H1 (cell line): ENCODE data around the gene CACUL1. TPM values are rescaled to one million over a fixed set of nuclear protein-coding genes. Genes with fewer than 3 reads are reported as not detected.

ENCODE experiments used
- CTCF ChIA-PET: fragments of 300-600 bp; sonication (Branson Sonifier 250); formaldehyde crosslinking; loops from one replicate; lab custom pipeline; 2021; ENCODE audit not compliant: partially characterized antibody; lab: Charles Lee
- POLR2A ChIA-PET: fragments of 300-600 bp; sonication (Branson Sonifier 250); formaldehyde crosslinking; loops from one replicate; lab custom pipeline; 2021; ENCODE audit warnings: inconsistent platforms; ENCODE audit not compliant: partially characterized antibody; lab: Charles Lee
- DNase-seq, 2 experiments: peaks; one replicate each; pipeline versions ENCODE4 v3.0.0 to v3.0.0-alpha.2; 2010 to 2022; ENCODE audit warnings: low spot score in 2 of 2, low read depth in 1 of 2, mixed read lengths in 1 of 2
- FAIRE-seq: peaks from 2 replicates; lab custom pipeline; 2011; peaks lifted over from hg19 to GRCh38; lab: Jason Lieb, UNC
- H2AFZ ChIP-seq: 2 replicates; pipeline ENCODE4 v1.8.1; 2012; ENCODE audit warnings: low read length, inconsistent platforms
- H2AK5ac ChIP-seq: 2 replicates; pipeline ENCODE4 v1.6.1; 2013; ENCODE audit warnings: low read depth, low read length
- H2BK120ac ChIP-seq: replicated peaks from 2 replicates; pipeline ENCODE3; 2013; ENCODE audit warnings: low read depth, low read length, inconsistent platforms
- H2BK12ac ChIP-seq: 2 replicates; pipeline ENCODE4 v1.6.1; 2013; ENCODE audit warnings: low read depth, low read length
- H2BK15ac ChIP-seq: 2 replicates; pipeline ENCODE4 v1.6.1; 2013; ENCODE audit warnings: low read length
- H2BK20ac ChIP-seq: 2 replicates; pipeline ENCODE4 v1.6.1; 2013; ENCODE audit warnings: low read length
- H2BK5ac ChIP-seq: 2 replicates; pipeline ENCODE4 v1.6.1; 2013; ENCODE audit warnings: low read depth, low read length
- H3K14ac ChIP-seq: 2 replicates; pipeline ENCODE4 v1.6.1; 2013; ENCODE audit warnings: inconsistent platforms; ENCODE audit not compliant: insufficient read length
- H3K18ac ChIP-seq: 2 replicates; pipeline ENCODE4 v1.6.1; 2013; ENCODE audit warnings: low read length; ENCODE audit errors: extremely low read depth
- H3K23ac ChIP-seq: 2 replicates; pipeline ENCODE4 v1.6.1; 2013; ENCODE audit warnings: inconsistent platforms; ENCODE audit not compliant: insufficient read length
- H3K23me2 ChIP-seq: 2 replicates; pipeline ENCODE4 v1.6.1; 2013; ENCODE audit warnings: low read depth, low read length
- H3K27ac ChIP-seq: 2 replicates; pipeline ENCODE4 v1.6.1; 2011; ENCODE audit warnings: low read depth, low read length, inconsistent platforms
- H3K27me3 ChIP-seq, 4 experiments: replicated peaks in 1 of 4; 1 replicate in 1 of 4; 2 replicates in 3 of 4; pipeline versions ENCODE4 v1.6.1 to v1.8.1; 2011 to 2013; ENCODE audit warnings: low read length in 3 of 4, mild to moderate bottlenecking in 3 of 4, inconsistent platforms in 2 of 4, mixed read lengths in 2 of 4, moderate library complexity in 1 of 4; ENCODE audit not compliant: control insufficient read depth in 3 of 4, insufficient read depth in 3 of 4; ENCODE audit errors: extremely low read depth in 1 of 4
- H3K36me3 ChIP-seq, 4 experiments: 2 replicates each; pipeline versions ENCODE4 v1.6.1 to v1.8.1; 2011 to 2013; ENCODE audit warnings: mild to moderate bottlenecking in 4 of 4, low read length in 3 of 4, moderate library complexity in 2 of 4, control low read depth in 1 of 4, inconsistent platforms in 1 of 4; ENCODE audit not compliant: insufficient read depth in 4 of 4, control insufficient read depth in 2 of 4
- H3K4ac ChIP-seq: replicated peaks from 2 replicates; pipeline ENCODE3; 2013; ENCODE audit warnings: low read length, low read depth, mixed read lengths, inconsistent platforms; ENCODE audit not compliant: insufficient read length
- H3K4me1 ChIP-seq, 4 experiments: replicated peaks in 1 of 4; 1 replicate in 1 of 4; 2 replicates in 3 of 4; pipeline versions ENCODE4 v1.6.1 to v1.8.1; 2011 to 2013; ENCODE audit warnings: low read length in 3 of 4, inconsistent platforms in 2 of 4, mixed read lengths in 1 of 4; ENCODE audit not compliant: insufficient read depth in 4 of 4, control insufficient read depth in 3 of 4
- H3K4me2 ChIP-seq, 2 experiments: 2 replicates each; pipeline versions ENCODE4 v1.6.1 to v1.8.1; 2011 to 2013; ENCODE audit warnings: low read depth in 2 of 2, low read length in 2 of 2, control low read depth in 1 of 2, inconsistent platforms in 1 of 2, mild to moderate bottlenecking in 1 of 2; ENCODE audit not compliant: insufficient read depth in 1 of 2
- H3K4me3 ChIP-seq, 4 experiments: fragments of 200-600, 300-600 bp in 1 of 4; sonication (generic), shearing (Covaris generic), sonication (Bioruptor Twin) in 1 of 4; 2 replicates each; pipeline versions ENCODE4 v1.5.1 to v1.8.1; 2011 to 2016; ENCODE audit warnings: low read length in 4 of 4, low read depth in 3 of 4, control low read depth in 2 of 4, inconsistent platforms in 2 of 4, mild to moderate bottlenecking in 2 of 4, mixed read lengths in 1 of 4, moderate library complexity in 1 of 4; ENCODE audit not compliant: insufficient read depth in 2 of 4; ENCODE audit errors: extremely low read depth in 1 of 4
- H3K56ac ChIP-seq: replicated peaks from 2 replicates; pipeline ENCODE3; 2013; ENCODE audit warnings: low read depth, mild to moderate bottlenecking, mixed read lengths, low read length, inconsistent platforms; ENCODE audit not compliant: insufficient read length
- H3K79me1 ChIP-seq: 2 replicates; pipeline ENCODE4 v1.6.1; 2013; ENCODE audit warnings: low read depth, low read length, control low read depth
- H3K79me2 ChIP-seq, 2 experiments: 2 replicates each; pipeline versions ENCODE4 v1.6.1 to v1.8.1; 2012 to 2013; ENCODE audit warnings: low read length in 2 of 2, mild to moderate bottlenecking in 2 of 2, inconsistent platforms in 1 of 2; ENCODE audit not compliant: insufficient read depth in 2 of 2, control insufficient read depth in 1 of 2
- H3K9ac ChIP-seq, 4 experiments: replicated peaks in 1 of 4; 1 replicate in 1 of 4; 2 replicates in 3 of 4; pipeline versions ENCODE4 v1.6.1 to v1.8.1; 2011 to 2013; ENCODE audit warnings: low read depth in 3 of 4, low read length in 3 of 4, control low read depth in 2 of 4, mild to moderate bottlenecking in 2 of 4, moderate library complexity in 2 of 4, inconsistent platforms in 1 of 4; ENCODE audit errors: extremely low read depth in 1 of 4
- H3K9me3 ChIP-seq, 2 experiments: 2 replicates each; pipeline versions ENCODE4 v1.6.1 to v1.8.1; 2012 to 2013; ENCODE audit warnings: mild to moderate bottlenecking in 2 of 2, moderate library complexity in 2 of 2, control low read depth in 1 of 2, inconsistent platforms in 1 of 2, low read depth in 1 of 2, low read length in 1 of 2, mixed read lengths in 1 of 2; ENCODE audit not compliant: insufficient read depth in 2 of 2
- H4K20me1 ChIP-seq, 2 experiments: replicated peaks in 1 of 2; 2 replicates each; pipeline versions ENCODE3 to v1.8.1; 2011 to 2013; ENCODE audit warnings: inconsistent platforms in 2 of 2, low read length in 2 of 2, mild to moderate bottlenecking in 1 of 2; ENCODE audit not compliant: insufficient read depth in 2 of 2, control insufficient read depth in 1 of 2
- H4K5ac ChIP-seq: 2 replicates; pipeline ENCODE4 v1.6.1; 2013; ENCODE audit warnings: low read length, low read depth, mixed read lengths, inconsistent platforms; ENCODE audit not compliant: insufficient read length
- H4K8ac ChIP-seq: 2 replicates; pipeline ENCODE4 v1.8.0; 2013; ENCODE audit warnings: mild to moderate bottlenecking, moderate library complexity, low read length, inconsistent platforms; ENCODE audit not compliant: insufficient read depth; ENCODE audit errors: extremely low read depth
- H4K91ac ChIP-seq: replicated peaks from 2 replicates; pipeline ENCODE3; 2013; ENCODE audit warnings: low read length, mixed read lengths, inconsistent platforms; ENCODE audit not compliant: insufficient read length
- EZH2 ChIP-seq: fragments of 200-600 bp; sonication (generic); IDR thresholded peaks from 2 replicates; pipeline ENCODE4 v1.7.1; 2012; ENCODE audit warnings: low read depth, mild to moderate bottlenecking, moderate library complexity, low read length, inconsistent platforms; ENCODE audit not compliant: severe bottlenecking
- HDAC2 ChIP-seq, 2 experiments: fragments of 300-600 bp in 1 of 2; sonication (generic) in 1 of 2; IDR thresholded peaks; 2 replicates each; pipeline ENCODE4 v1.6.1; 2011 to 2012; ENCODE audit warnings: low read depth in 2 of 2, low read length in 2 of 2, mild to moderate bottlenecking in 2 of 2, moderate library complexity in 2 of 2, borderline replicate concordance in 1 of 2, inconsistent platforms in 1 of 2
- POLR2A ChIP-seq, 2 experiments: IDR thresholded peaks; 1 replicate in 1 of 2; 2 replicates in 1 of 2; pipeline ENCODE4 v1.6.1; 2011; ENCODE audit warnings: low read depth in 2 of 2, low read length in 2 of 2, mild to moderate bottlenecking in 2 of 2; ENCODE audit errors: control extremely low read depth in 1 of 2
- WGBS, 2 experiments: shearing (Covaris generic) in 1 of 2; methylation state at CpG; one replicate each; pipeline versions ENCODE4 v1.1.6 to v1.1.7; 2013 to 2015; ENCODE audit warnings: low lambda C conversion rate in 2 of 2, mixed read lengths in 2 of 2, inconsistent platforms in 1 of 2, low coverage in 1 of 2, missing lambda C conversion rate in 1 of 2; ENCODE audit not compliant: insufficient replicate concordance in 2 of 2, insufficient coverage in 1 of 2, insufficient read length in 1 of 2; ENCODE audit errors: extremely low coverage in 1 of 2, missing lambda C conversion rate in 1 of 2; 5-methylcytosine and 5-hydroxymethylcytosine counted together
- polyA plus RNA-seq, 7 experiments: library from polyadenylated mRNA; depleted of rRNA in 3 of 7; stranded (reverse) in 5 of 7; unstranded in 2 of 7; fragments of >200 nt in 5 of 7; fragments of 200-250 nt in 2 of 7; gene quantifications; 1 replicate in 5 of 7; 2 replicates in 1 of 7; 4 replicates in 1 of 7; pipeline versions ENCODE4 v1.2.1 to v1.2.3, GENCODE V29; 2011 to 2013; ENCODE audit warnings: missing spikeins in 2 of 7, mixed read lengths in 2 of 7
- total RNA-seq: library from RNA; stranded (reverse); fragmentation: NEBNext Ultra II Directional; extraction: Animal tissue kit (Norgen Biotek cat#: 25700); gene quantifications from 2 replicates; pipeline ENCODE4 v1.2.1, GENCODE V29; 2021

CACUL1 gene
- total and polyA plus RNA-seq, 2 of the 8 experiments (the other 6 are each of a cell fraction or from before 2014, with no cell fraction given) = 6.5 to 34.2 TPM

DNA sequence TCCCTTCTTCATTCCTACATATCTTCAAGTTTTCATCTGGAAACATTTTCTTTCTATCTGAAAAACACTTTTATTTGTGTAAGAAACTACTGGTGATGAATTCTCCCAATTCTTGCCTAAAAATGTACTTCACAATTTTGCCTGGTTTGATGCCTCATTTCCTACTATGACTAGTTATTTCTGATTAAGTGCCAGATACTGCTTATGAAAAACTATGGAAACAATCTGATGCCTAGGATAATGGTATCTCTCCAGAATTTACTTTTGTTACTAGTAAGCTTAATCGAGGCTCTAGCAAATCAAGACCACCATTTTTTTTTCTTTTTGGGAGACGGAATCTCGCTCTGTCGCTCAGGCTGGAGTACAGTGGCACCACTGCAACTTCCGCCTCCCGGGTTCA is 31.3 kb downstream of the CACUL1 start:
- no peak for FAIRE-seq
- Histone ChIP-seq H3K27ac (no peak overlapping the region), H2AK5ac (no peak overlapping the region), H4K91ac (no peak overlapping the region), H3K18ac (no peak overlapping the region), H2AFZ (no peak overlapping the region), H3K79me1 (no peaks in the 10 kb centered on the region; the same call in 1 of the 2 replicates), H3K4me1 (no peaks in the 10 kb centered on the region; a peak in 1 of 7 replicates), H3K4ac (no peak overlapping the region), H2BK5ac (no peak overlapping the region), H2BK120ac (no peak overlapping the region), H3K79me2 (peaks cover 0 to 56% of the 10 kb centered on the region in 2 experiments; a peak in 2 of 4 replicates), H2BK20ac (no peak overlapping the region), H3K36me3 (no peaks in the 10 kb centered on the region; a peak in 1 of 8 replicates), H3K27me3 (no peaks in the 10 kb centered on the region), H4K20me1 (peaks cover 0 to 10% of the 10 kb centered on the region in 2 experiments), H2BK15ac (no peak overlapping the region), H2BK12ac (no peak overlapping the region), H3K56ac (no peak overlapping the region), H3K4me3 (no peak overlapping the region), H3K23ac (no peak overlapping the region), H3K9ac (no peak overlapping the region), H4K8ac (no peak overlapping the region), H3K23me2 (no peaks in the 10 kb centered on the region), H3K4me2 (no peak overlapping the region), H3K9me3 (no peaks in the 10 kb centered on the region), H4K5ac (no peak overlapping the region), H3K14ac (no peak overlapping the region)
- 91% methylated on average over 6 of the region's 6 CpGs; no CpG with 5 or more reads in 1 of the 2 experiments for WGBS, 2 experiments
- ChIA-PET POLR2A (no interaction called here), CTCF (interaction anchor here (1.0 to 7.7 kb wide), 5 partner anchors 10 to 155 kb away, joined by 3 to 65 read pairs (median 7); no protein-coding TSS in a partner anchor)
- no peak for DNase-seq
- TF ChIP-seq EZH2 = no peak
- TF ChIP-seq HDAC2 (IDR thresholded peaks at IDR 0.05; ENCODE audit: borderline replicate concordance in 1 of 2, low read depth in 2 of 2, low read length in 2 of 2) = no peak
- no peak for TF ChIP-seq POLR2A (IDR thresholded peaks at IDR 0.05; ENCODE audit: control extremely low read depth in 1 of 2, low read depth in 2 of 2, low read length in 2 of 2)
